ENCODE measurements around the gene HDHD2.
A peak's percentile ranks its signal among the peaks of the same experiment; 100 is the strongest.
"Not testable (repeated sequence)": the region's sequence is repeated elsewhere in the genome, so short reads cannot be mapped to it uniquely, and the experiment has no call there.

HDHD2 gene, protein sequence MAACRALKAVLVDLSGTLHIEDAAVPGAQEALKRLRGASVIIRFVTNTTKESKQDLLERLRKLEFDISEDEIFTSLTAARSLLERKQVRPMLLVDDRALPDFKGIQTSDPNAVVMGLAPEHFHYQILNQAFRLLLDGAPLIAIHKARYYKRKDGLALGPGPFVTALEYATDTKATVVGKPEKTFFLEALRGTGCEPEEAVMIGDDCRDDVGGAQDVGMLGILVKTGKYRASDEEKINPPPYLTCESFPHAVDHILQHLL

GRCh38 chr18:47150029-47150823 is at the start of gene HDHD2:
TSS of gene HDHD2 (minus strand) at chr18:47150500. CDS start at chr18:47136439, 14,061 bp downstream.
- Histone ChIP-seq H3K27ac (peak within 1 kb of the TSS; percentile 60 to 99 (median 91)), H3K4me3 (peak within 1 kb of the TSS; percentile 61 to 90 (median 71))

DNA sequence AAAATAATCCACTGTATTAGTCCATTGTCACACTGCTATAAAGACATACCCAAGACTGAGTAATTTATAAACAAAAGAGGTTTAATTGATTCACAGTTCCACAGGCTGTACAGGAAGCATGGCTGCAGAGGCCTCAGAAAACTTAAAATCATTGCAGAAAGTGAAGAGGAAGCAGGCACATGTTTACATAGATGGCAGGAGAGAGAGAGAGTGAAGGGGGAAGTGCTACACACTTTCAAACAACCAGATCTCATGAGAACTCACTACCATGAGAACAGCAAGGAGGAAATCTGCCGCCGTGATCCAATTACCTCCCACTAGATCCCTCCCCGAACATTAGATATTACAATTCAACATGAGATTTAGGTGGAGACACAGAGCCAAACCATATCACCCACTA is 45.7 kb upstream of the HDHD2 start:
- H3K4me3 ChIP-seq, H3K27ac ChIP-seq: not testable (repeated sequence)

DNA sequence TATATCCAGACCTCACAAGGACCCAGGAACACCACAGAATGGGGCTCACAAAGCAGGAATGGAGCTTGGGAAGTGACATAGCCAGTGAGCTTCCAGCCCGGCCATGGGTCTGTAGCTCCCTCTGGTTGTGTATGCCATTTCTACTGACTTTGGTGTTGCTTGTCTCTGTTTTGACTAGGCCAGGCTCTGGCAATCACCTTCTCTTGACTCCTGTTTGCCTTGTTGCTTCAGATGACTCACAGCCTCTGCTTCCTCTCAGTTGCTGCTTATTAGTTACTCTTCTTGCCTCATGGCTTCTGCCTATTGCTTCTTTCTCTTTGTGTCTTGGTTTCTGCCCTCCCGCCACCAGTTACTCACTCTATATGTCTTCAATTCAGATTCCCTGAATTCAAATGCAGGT is 41.7 kb upstream of the HDHD2 start:
- Histone ChIP-seq H3K4me3 (no peak overlapping the region), H3K27ac (no peak overlapping the region)

GRCh38 chr18:47187721-47188120 is 37.4 kb upstream of the HDHD2 start:
- H3K27ac ChIP-seq: no peak overlapping the region
- H3K4me3 ChIP-seq: no peak overlapping the region

- no peak overlapping the region for H3K4me3 ChIP-seq
- H3K27ac ChIP-seq: no peak overlapping the region
These were observed 34.2 kb upstream of the HDHD2 start for GRCh38 chr18:47184419-47185050.

DNA sequence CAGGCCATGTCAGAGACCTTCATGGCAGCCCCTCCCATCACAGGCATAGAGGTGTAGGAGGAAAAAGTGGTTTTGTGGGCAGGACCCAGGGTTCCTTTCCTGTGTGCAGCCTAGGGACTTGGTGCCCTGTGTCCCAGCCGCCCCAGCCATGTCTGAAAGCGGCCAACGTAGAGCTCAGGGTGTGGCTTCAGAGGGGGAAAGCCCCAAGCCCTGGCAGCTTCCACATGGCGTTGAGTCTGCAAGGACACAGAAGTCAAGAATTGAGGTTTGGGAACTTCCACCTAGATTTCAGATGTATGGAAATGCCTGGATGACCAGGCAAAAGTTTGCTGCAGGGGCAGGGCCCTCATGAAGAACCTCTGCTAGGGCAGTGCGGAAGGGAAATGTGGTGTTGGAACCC is 31.9 kb upstream of the HDHD2 start:
- not testable (repeated sequence) for H3K27ac ChIP-seq, H3K4me3 ChIP-seq

DNA sequence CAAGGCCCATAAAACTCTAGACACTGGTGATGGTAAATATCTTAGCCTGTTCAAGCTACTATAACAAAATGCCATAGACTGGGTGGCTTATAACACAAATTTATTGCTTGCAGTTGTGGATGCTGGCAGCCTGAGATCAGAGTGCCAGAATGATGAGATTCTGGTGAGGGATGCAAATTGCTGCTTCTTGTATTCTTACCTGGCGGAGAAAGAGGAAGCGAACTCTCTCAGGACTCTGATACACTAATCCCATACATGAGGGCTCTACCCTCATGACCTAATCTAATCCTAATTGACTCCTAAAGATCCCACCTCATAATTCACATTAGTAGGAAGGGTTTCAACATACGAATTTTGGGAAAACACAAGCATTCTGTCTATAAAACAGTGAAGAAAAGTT is 30.5 kb upstream of the HDHD2 start:
- H3K4me3 ChIP-seq: no peak overlapping the region
- no peak overlapping the region for H3K27ac ChIP-seq

DNA sequence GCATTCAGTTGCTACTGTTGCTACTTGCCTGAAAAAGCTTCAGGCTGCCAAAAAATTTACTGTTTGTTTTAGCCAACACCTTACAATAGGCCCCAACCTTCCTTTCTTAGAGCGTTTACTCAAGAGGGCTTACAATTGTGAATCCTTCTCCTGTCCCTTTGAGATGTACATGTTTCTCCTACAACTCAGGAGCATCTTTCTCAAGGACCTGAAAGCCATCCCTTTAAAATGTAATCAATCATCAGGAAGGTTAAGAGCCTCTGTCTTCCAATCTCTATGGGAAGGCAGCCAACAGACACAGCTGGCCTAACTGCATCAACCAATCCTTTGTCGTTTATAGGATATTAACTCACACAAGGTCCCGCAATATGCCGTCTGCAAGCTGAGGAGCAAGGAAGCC is 29.2 kb upstream of the HDHD2 start:
- Histone ChIP-seq H3K4me3 (no peak overlapping the region), H3K27ac (no peak overlapping the region)

- H3K4me3 ChIP-seq: peak within 1 kb of the TSS; percentile 72 to 97 (median 92)
- peak within 1 kb of the TSS; percentile 44 to 97 (median 89) for H3K27ac ChIP-seq
These were observed 25.7 kb upstream of the HDHD2 start, which contains the start of gene IER3IP1 for GRCh38 chr18:47175898-47176575. TSS of gene IER3IP1 (minus strand) at chr18:47176364. CDS start at chr18:47176277, 87 bp downstream.

DNA sequence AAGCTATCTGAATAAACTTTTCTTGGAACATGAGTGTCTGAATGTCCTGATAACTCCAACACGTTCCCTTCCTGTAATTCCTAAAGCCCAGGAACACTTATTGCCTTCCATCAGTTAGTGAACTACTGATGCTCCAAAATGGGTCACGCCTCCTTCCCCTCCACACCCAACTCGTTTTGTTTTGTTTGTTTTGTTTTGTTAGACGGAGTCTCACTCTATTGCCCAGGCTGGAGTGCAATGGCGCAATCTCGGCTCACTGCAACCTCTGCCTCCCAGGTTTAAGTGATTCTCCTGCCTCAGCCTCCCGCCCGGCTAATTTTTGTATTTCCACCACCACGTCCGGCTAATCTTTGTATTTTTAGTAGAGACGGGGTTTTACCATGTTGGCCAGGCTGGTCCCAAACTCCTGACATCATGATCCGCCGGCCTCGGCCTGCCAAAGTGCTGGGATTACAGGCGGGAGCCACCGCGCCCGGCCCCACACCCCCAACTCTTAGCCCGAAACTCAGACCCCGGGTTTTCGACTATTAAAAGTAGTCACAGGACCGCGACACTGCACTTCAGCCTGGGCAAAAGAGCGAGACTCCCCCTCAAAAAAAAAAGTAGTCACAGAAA is 25.1 kb upstream of the HDHD2 start:
- Histone ChIP-seq H3K27ac (peak overlapping the region; percentile 44 to 97 (median 89)), H3K4me3 (peak overlapping the region; percentile 72 to 97 (median 92))

DNA sequence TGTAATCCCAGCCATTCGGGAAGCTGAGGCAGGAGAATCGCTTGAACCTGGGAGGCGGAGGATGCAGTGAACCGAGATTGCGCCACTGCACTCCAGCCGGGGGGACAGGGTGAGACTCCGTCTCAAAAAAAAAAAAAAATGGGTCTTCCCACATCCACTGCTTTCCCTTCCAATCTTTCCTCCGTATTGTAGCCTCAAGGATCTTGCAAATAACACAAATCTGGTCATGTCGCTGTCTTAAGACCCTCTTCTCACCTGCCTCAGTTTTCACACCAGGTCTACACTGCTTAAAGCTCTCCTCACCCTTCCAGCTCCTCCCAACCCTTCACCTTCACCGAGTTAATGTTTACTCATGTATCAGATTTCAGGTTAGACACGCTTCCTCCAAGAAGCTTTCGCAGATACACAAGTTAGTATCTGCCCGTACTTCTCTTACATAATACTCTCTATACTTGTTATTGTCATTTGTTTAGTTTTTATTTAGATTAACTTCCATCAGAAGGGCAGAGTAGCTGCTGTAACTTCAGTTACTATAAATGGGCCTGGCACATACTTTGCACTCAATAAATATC is 24.3 kb upstream of the HDHD2 start:
- peak overlapping the region; percentile 72 to 97 (median 92) for H3K4me3 ChIP-seq
- peak overlapping the region in 5 of 21 experiments; percentile 88 to 94 (median 92) for H3K27ac ChIP-seq

DNA sequence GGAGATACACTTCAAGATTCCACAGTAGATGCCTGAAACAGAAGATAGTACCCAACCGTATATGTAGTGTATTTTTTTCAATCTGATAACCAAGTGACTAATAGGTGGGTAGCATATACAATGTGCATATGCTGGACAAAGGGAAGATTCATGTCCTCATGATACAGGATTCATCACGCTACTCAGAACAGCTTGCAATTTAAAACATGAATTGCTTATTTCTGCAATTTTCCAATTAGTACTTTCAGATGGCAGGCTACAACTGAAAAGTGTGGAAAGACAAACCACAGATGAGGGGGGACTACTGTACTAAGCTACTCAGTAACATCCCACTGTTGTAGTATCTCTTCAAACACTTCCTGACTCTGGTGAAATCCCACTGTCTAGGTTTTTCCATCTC is 22.2 kb upstream of the HDHD2 start:
- Histone ChIP-seq H3K27ac (no peak overlapping the region), H3K4me3 (no peak overlapping the region)

GRCh38 chr18:47168913-47169312 is 18.6 kb upstream of the HDHD2 start:
- H3K4me3 ChIP-seq: no peak overlapping the region
- no peak overlapping the region for H3K27ac ChIP-seq

DNA sequence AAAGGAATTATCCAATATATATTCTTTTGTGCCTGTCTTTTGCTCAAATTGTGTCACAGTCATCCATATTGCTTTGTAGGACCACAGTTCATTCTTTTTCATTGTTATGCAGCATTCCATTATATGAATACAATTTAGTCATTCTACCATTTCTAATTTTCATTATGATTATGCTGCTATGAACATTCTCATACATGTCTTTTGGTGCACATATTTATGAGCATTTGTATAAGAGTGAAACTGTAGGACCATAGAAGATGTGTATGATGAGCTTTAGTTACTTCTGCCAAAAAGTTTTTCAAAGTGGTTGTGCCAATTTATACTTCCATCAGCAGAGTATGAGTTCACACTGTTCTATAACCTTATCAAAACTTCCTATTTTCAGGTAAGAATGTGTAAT is 18.2 kb upstream of the HDHD2 start:
- Histone ChIP-seq H3K4me3 (no peak overlapping the region), H3K27ac (no peak overlapping the region)

GRCh38 chr18:47166294-47166693 is 16.0 kb upstream of the HDHD2 start:
- Histone ChIP-seq H3K27ac (no peak overlapping the region), H3K4me3 (no peak overlapping the region)

DNA sequence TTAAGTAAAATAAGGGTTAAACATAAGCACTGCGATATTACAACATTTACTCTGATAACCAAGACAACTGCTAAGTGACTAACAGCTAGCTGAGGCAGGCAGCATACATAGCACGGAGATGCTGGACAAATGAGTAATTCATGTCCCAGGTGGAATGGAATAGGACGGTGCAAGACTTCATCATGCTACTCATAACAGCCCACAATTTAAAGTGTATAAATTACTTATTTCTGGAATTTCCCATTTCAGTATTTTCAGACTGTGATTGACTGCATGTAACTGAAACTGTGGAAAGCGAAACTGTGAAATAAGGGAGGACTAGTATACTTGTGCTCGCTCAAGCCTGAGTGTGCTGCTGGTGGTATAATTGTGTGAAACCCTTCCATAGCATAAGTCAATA is 12.9 kb upstream of the HDHD2 start:
- H3K27ac ChIP-seq: no peak overlapping the region

DNA sequence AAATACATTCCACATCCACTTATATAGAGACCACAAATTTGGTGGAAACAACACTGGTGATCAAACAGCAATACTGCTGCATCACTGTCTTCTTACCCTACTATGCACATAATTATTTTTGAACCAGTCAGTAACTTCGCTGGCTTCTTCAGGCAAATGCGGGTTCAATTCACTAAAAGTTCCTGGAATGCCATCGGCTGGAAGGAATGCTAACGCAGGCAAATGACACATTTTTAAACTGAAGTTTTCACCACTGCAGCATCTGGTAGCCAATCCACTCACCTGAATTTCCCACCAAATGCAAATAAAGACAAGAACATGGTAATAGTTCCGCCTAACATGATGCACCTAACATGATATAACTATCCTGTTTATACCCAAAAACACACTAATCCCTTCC is 10.0 kb upstream of the HDHD2 start:
- H3K4me3 ChIP-seq: no peak overlapping the region
- H3K27ac ChIP-seq: no peak overlapping the region

More for the DNA sequence above, 12.9 kb upstream of the HDHD2 start:
- no peak overlapping the region for H3K4me3 ChIP-seq

DNA sequence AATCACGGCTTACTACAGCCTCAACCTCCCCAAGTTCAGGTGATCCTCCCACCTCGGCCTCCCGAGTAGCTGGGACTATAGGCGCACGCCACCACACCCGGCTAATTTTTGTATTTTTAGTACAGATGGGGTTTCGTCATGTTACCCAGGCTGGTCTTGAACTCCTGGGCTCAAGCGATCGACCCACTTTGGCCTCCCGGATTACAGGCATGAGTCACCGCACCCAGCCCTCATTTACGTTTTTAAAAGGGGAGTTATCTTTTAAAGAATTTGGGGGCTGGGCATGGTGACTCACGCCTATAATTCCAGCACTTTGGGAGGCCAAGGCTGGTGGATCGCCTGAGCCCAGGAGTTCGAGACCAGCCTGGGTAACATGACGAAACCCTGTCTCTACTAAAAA is 8.1 kb upstream of the HDHD2 start:
- not testable (repeated sequence) for H3K4me3 ChIP-seq, H3K27ac ChIP-seq

DNA sequence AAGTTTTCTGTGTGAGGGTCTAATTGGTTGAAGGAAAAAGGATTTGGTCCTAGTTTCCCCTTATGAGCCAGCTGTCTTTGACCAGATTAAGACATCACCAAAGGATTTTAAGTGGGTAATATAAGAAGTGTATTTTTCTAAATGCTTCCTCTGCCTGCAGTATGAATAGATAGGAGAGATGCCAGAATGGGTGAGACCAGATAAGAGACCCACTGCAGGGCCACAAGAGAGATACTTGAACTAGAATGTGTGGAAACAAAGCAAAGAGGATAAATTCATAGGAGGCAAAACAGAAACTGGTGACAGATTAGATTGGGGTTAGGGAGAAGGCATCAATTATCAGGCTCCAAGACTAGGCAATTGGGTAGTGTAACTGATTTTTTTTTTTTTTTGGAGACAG is 1.1 kb upstream of the HDHD2 start:
- Histone ChIP-seq H3K4me3 (peak overlapping the region in 1 of 7 experiments; percentile 61), H3K27ac (peak overlapping the region in 10 of 21 experiments; percentile 87 to 99 (median 92))
